Right lobe of liver (tissue), 6 donors: ENCODE data around the gene LRRC75A. TPM values are rescaled to one million over a fixed set of nuclear protein-coding genes. Genes with fewer than 3 reads are reported as not detected.

Experiments
- ATAC-seq, 4 donors: fragments of 200-7000 bp; cut with Tn5 transposase; one replicate each; pipeline ENCODE4 v1.9.1; 2020; ENCODE audit warnings: mild to moderate bottlenecking in 4 of 4, moderate library complexity in 4 of 4
- DNase-seq, 3 donors: peaks; one replicate each; pipeline ENCODE4 v3.0.0-alpha.2; 2020
- H3K27ac ChIP-seq, 3 donors: fragments of 200-600 bp; one replicate each; pipeline ENCODE4 v1.8.0; 2022
- H3K27me3 ChIP-seq, 2 donors: fragments of 200-600 bp; one replicate each; pipeline ENCODE4 v1.8.0; 2022
- H3K36me3 ChIP-seq, 4 donors: fragments of 200-600 bp; sonication (generic) in 1 of 4; one replicate each; pipeline versions ENCODE4 v1.5.1 to v1.8.0; 2017 to 2022; ENCODE audit warnings: control low read depth in 1 of 4
- H3K4me1 ChIP-seq, 4 donors: fragments of 200-600 bp; sonication (generic) in 1 of 4; one replicate each; pipeline versions ENCODE4 v1.5.1 to v1.8.0; 2017 to 2022; ENCODE audit warnings: control low read depth in 1 of 4
- H3K4me3 ChIP-seq, 3 donors: fragments of 200-600 bp; one replicate each; pipeline ENCODE4 v1.8.0; 2022
- H3K9me3 ChIP-seq, 4 donors: fragments of 200-600 bp; sonication (generic) in 1 of 4; one replicate each; pipeline versions ENCODE4 v1.5.1 to v1.8.0; 2017 to 2022; ENCODE audit warnings: control low read depth in 1 of 4
- POLR2A ChIP-seq: fragments of 450-650 bp; IDR thresholded peaks from one replicate; pipeline ENCODE4 v1.6.1; 2017; ENCODE audit warnings: antibody characterized with exemption, mild to moderate bottlenecking
- WGBS: methylation state at CpG from one replicate; pipeline ENCODE4 v1.1.6; 2018; ENCODE audit warnings: low coverage, low lambda C conversion rate; ENCODE audit not compliant: insufficient coverage; ENCODE audit errors: missing lambda C conversion rate; 5-methylcytosine and 5-hydroxymethylcytosine counted together
- intact Hi-C, 2 donors: fragments of 100-400 bp; cut with DNase I; formaldehyde crosslinking; loops; one replicate each; pipeline versions ENCODE4 v1.11.2 to v1.14.1; 2022
- total RNA-seq, 6 experiments: library from RNA; depleted of rRNA in 2 of 6; stranded (reverse); fragments of >200 nt in 2 of 6; fragmentation: NEBNext Ultra II Directional in 3 of 6; extraction: Animal tissue kit (Norgen Biotek cat#: 25700) in 3 of 6; gene quantifications; one replicate each; pipeline versions ENCODE4 v1.1.0 to v1.2.4, GENCODE V29; 2016 to 2023
- TF ChIP-seq, protein P1 (sequence below), 4 donors: fragments of 200-600 bp in 3 of 4; fragments of 450-650 bp in 1 of 4; IDR thresholded peaks; one replicate each; pipeline versions ENCODE4 v1.5.1 to v1.8.0; 2016 to 2022; ENCODE audit warnings: antibody characterized with exemption in 4 of 4, mild to moderate bottlenecking in 2 of 4
- donor health status: DM: no; HTN: yes; CAD: no.
- donor health status: DM: no; HTN: no; CAD: no.
- donor health status: DM: no; HTN: no; CAD: no.
- donor health status: DM: no; HTN: yes; CAD: no.
- donor health status: DM: no; HTN: yes; CAD: no.

LRRC75A gene
- total RNA-seq, 6 experiments from 2014 or later, result 0.12 to 0.62 (median 0.22) TPM

DNA sequence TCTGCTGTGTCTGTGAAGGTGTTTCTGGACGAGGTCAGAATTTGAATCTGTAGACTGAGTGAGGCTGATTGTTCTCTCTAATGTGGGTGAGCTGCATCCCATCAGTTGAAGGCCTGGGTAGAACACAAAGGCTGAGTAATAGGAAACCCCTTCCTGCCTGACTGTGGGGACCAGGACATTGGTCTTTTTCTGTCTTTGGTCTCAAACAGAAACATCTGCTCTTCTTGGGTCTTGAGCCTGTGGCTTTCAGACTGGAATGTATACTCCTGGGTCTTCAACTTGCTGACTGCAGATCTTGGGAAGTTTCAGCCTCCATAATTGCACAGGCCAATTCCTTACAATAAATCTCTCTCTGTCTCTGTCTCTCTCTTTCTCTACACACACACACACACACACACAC is 19.6 kb upstream of the LRRC75A start:
- intact Hi-C loops, result no loop called here
- H3K36me3 ChIP-seq, result no peaks in the 10 kb centered on the region
- H3K9me3 ChIP-seq, result no peaks in the 10 kb centered on the region
- peaks cover 0 to 3% (median 0%) of the 10 kb centered on the region in 4 donors for H3K4me1 ChIP-seq
- ATAC-seq, result no peak
- no peak overlapping the region for H3K4me3 ChIP-seq
- DNase-seq, result no peak
- 57% methylated on average over 1 of the region's 1 CpG for WGBS
- no peak overlapping the region for H3K27ac ChIP-seq
- no peaks in the 10 kb centered on the region for H3K27me3 ChIP-seq
- no peak for TF ChIP-seq POLR2A
- TF ChIP-seq, protein P1, sequence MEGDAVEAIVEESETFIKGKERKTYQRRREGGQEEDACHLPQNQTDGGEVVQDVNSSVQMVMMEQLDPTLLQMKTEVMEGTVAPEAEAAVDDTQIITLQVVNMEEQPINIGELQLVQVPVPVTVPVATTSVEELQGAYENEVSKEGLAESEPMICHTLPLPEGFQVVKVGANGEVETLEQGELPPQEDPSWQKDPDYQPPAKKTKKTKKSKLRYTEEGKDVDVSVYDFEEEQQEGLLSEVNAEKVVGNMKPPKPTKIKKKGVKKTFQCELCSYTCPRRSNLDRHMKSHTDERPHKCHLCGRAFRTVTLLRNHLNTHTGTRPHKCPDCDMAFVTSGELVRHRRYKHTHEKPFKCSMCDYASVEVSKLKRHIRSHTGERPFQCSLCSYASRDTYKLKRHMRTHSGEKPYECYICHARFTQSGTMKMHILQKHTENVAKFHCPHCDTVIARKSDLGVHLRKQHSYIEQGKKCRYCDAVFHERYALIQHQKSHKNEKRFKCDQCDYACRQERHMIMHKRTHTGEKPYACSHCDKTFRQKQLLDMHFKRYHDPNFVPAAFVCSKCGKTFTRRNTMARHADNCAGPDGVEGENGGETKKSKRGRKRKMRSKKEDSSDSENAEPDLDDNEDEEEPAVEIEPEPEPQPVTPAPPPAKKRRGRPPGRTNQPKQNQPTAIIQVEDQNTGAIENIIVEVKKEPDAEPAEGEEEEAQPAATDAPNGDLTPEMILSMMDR (IDR thresholded peaks at IDR 0.05), result no peak

DNA sequence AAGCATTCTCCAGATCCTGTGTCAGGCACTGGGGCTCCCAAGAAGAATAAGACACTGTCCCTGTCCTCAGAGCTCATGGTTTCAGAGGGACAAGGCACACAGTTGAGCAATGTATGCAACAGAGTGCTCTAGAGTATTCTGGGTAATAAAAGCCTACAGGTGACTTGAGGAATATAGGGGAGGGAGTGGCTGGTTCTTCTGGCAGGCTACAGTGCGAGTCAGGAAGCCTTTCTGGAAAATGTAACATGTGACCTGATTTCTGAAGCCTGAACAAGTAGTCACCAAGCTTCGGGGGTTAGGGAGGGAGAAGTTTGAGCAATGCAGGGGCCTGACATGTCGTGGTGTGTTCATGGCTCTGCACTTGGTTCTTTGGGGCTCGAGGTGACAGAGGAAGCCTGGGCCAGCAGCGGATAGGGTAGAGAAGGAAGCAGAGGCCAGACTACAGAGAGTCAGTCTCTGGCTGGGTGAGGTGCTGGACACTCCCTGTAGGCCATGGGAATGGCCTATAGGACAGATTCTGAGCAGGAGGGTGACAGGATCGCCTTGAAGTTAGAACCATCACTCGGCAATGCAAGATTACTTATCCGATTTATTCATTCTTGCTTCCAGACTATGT is 16.0 kb upstream of the LRRC75A start:
- TF ChIP-seq, protein P1 (IDR thresholded peaks at IDR 0.05), result no peak
- no peak for DNase-seq
- Histone ChIP-seq H3K4me3 (no peak overlapping the region), H3K27me3 (no peaks in the 10 kb centered on the region), H3K36me3 (no peaks in the 10 kb centered on the region), H3K9me3 (no peaks in the 10 kb centered on the region), H3K4me1 (no peaks in the 10 kb centered on the region), H3K27ac (no peak overlapping the region)
- 40% methylated on average over 4 of the region's 8 CpGs for WGBS
- intact Hi-C loops, result no loop called here
- no peak for ATAC-seq

DNA sequence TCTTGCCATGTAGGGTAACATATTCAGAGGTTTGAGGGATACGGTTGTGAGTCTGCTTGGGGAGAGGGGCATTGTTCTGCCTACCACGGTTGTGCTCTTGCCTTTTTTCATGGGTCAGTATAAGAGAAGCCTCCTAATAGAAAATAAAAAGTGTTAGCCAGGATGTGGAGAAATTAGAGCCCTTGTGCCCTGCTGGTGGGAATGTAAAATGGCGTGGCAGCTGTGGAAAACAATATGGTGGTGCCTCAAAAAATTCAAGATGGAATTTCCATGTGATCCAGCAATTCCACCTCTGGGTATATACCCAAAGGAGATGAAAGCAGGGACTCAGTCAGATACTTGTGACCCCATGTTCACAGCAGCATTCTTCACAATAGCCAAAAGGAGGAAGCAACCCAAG is 14.2 kb upstream of the LRRC75A start:
- no peak overlapping the region for H3K27ac ChIP-seq
- TF ChIP-seq, protein P1 (IDR thresholded peaks at IDR 0.05), result no peak
- no peak for TF ChIP-seq POLR2A
- ATAC-seq (no peak), DNase-seq (no peak)
- no peaks in the 10 kb centered on the region for H3K9me3 ChIP-seq
- no peak overlapping the region for H3K4me3 ChIP-seq
- H3K36me3 ChIP-seq, result no peaks in the 10 kb centered on the region
- intact Hi-C loops, result no loop called here
- H3K27me3 ChIP-seq, result no peaks in the 10 kb centered on the region
- H3K4me1 ChIP-seq, result no peaks in the 10 kb centered on the region
- 77% methylated on average over 3 of the region's 3 CpGs for WGBS

DNA sequence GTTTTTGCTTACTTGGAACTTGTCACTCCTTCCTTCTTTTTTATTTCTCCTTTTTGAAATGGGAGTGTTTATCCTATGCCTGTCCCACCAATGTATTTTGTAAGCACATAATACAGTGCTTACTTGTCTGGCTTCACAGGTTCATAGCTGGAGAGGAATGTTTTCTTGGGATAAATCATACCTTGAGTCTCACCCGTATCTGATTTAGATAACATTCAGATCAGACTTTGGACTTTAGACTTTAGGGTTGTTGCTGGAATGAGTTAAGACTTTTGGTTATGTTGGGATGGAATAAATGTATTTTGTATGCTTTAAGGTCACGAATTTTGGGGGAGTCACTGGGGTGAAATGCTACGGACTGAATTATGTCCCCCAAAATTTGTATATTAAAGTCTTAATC is 13.0 kb upstream of the LRRC75A start:
- TF ChIP-seq, protein P1 (IDR thresholded peaks at IDR 0.05), result no peak
- TF ChIP-seq POLR2A, result no peak
- no peak overlapping the region for H3K27ac ChIP-seq
- no peaks in the 10 kb centered on the region for H3K4me1 ChIP-seq
- ATAC-seq (no peak), DNase-seq (no peak)
- WGBS, result 32% methylated on average over 3 of the region's 3 CpGs
- no peak overlapping the region for H3K4me3 ChIP-seq
- no peaks in the 10 kb centered on the region for H3K9me3 ChIP-seq
- H3K27me3 ChIP-seq, result no peaks in the 10 kb centered on the region
- intact Hi-C loops, result no loop called here
- H3K36me3 ChIP-seq, result no peaks in the 10 kb centered on the region
